GM19193 (cell line): ENCODE data around the gene CD19.
A peak's percentile ranks its signal among the peaks of the same experiment; 100 is the strongest.

Experiments used
- POLR2A ChIP-seq: IDR thresholded peaks from 4 replicates; pipeline ENCODE4 v1.6.1; 2011; ENCODE audit not compliant: insufficient read depth, insufficient read length; ENCODE audit errors: extremely low read depth

CD19 gene

GRCh38 chr16:28904363-28904762 lies 27.4 kb upstream of the CD19 start:
- no peak for TF ChIP-seq POLR2A

GRCh38 chr16:28904828-28905227 lies 26.9 kb upstream of the CD19 start:
- TF ChIP-seq POLR2A, result no peak

- TF ChIP-seq POLR2A, result no peak
Measured at GRCh38 chr16:28905229-28905754, 26.5 kb upstream of the CD19 start.

GRCh38 chr16:28905800-28906372 lies 25.9 kb upstream of the CD19 start:
- TF ChIP-seq POLR2A, result no peak

GRCh38 chr16:28910086-28911031 lies 21.4 kb upstream of the CD19 start:
- TF ChIP-seq POLR2A, result no peak

- TF ChIP-seq POLR2A, result no peak
Measured at GRCh38 chr16:28912558-28912957, 19.2 kb upstream of the CD19 start.

- no peak for TF ChIP-seq POLR2A
Measured at GRCh38 chr16:28913946-28914724, 17.6 kb upstream of the CD19 start.

- no peak for TF ChIP-seq POLR2A
Measured at GRCh38 chr16:28915181-28915580, 16.6 kb upstream of the CD19 start.

- no peak for TF ChIP-seq POLR2A
Measured at GRCh38 chr16:28917095-28917494, 14.7 kb upstream of the CD19 start.

- no peak for TF ChIP-seq POLR2A
Measured at GRCh38 chr16:28918698-28919097, 13.1 kb upstream of the CD19 start.

- no peak for TF ChIP-seq POLR2A
Measured at GRCh38 chr16:28923231-28923587, 8.6 kb upstream of the CD19 start.

- peak; percentile 60 for TF ChIP-seq POLR2A
Measured at GRCh38 chr16:28923652-28924398, 7.9 kb upstream of the CD19 start.

- TF ChIP-seq POLR2A, result no peak
Measured at GRCh38 chr16:28924399-28924761, 7.4 kb upstream of the CD19 start.

- no peak for TF ChIP-seq POLR2A
Measured at GRCh38 chr16:28924762-28925385, 6.9 kb upstream of the CD19 start, which contains the start of gene RABEP2. Gene RABEP2 (minus strand): TSS chr16:28925238. CDS start chr16:28925163, 75 bp downstream.

- peak; percentile 91 for TF ChIP-seq POLR2A
Measured at GRCh38 chr16:28925386-28926228, 6.2 kb upstream of the CD19 start.
